ENCODE measurements around the gene ABCA7. TPM values are rescaled to one million over a fixed set of nuclear protein-coding genes. Genes with fewer than 3 reads are reported as not detected.

ABCA7 gene
- total and polyA plus RNA-seq, 2 experiments from 2014 or later = 17.8 to 26.8 TPM

GRCh38 chr19:1017115-1017905 lies 22.6 kb upstream of the ABCA7 start:
- WGBS (ENCODE audit: low lambda C conversion rate, missing lambda C conversion rate) = 74% methylated on average over 23 of the region's 24 CpGs
- H3K4me3 ChIP-seq = no peak overlapping the region
- H2AFZ ChIP-seq = no peak overlapping the region
- TF ChIP-seq EZH2phosphoT487 (IDR thresholded peaks at IDR 0.05; ENCODE audit: low read depth, severe bottlenecking, unreplicated experiment) (no peak), EZH2 (IDR thresholded peaks at IDR 0.05; ENCODE audit: borderline replicate concordance) (no peak), CTCF (IDR thresholded peaks at IDR 0.05; ENCODE audit: poor library complexity) (no peak)
- DNase-seq (ENCODE audit: low spot score) = no peak
- peak overlapping the region; percentile 86 for H3K27ac ChIP-seq
- no peaks in the 10 kb centered on the region for H3K9me2 ChIP-seq (replicated peaks; ENCODE audit: insufficient read depth)
- no peaks in the 10 kb centered on the region for H3K36me3 ChIP-seq (replicated peaks; ENCODE audit: insufficient read depth, low read depth)
- peaks cover 42% of the 10 kb centered on the region for H3K4me1 ChIP-seq (ENCODE audit: insufficient read depth)
- no peaks in the 10 kb centered on the region for H3K27me3 ChIP-seq
- H3K4me2 ChIP-seq = peak overlapping the region; percentile 99
- H4K20me1 ChIP-seq (ENCODE audit: insufficient read depth, poor library complexity, severe bottlenecking) = peaks cover 65% of the 10 kb centered on the region
- no peaks in the 10 kb centered on the region for H3K9me3 ChIP-seq (ENCODE audit: low read depth)
- peaks cover 74% of the 10 kb centered on the region for H3K79me2 ChIP-seq

GRCh38 chr19:1017906-1018305 lies 22.0 kb upstream of the ABCA7 start:
- 95% methylated on average over 9 of the region's 9 CpGs for WGBS (ENCODE audit: low lambda C conversion rate, missing lambda C conversion rate)
- H3K27me3 ChIP-seq = no peaks in the 10 kb centered on the region
- H4K20me1 ChIP-seq (ENCODE audit: insufficient read depth, poor library complexity, severe bottlenecking) = peaks cover 65% of the 10 kb centered on the region
- H3K9me2 ChIP-seq (replicated peaks; ENCODE audit: insufficient read depth) = no peaks in the 10 kb centered on the region
- H3K4me3 ChIP-seq = no peak overlapping the region
- H3K36me3 ChIP-seq (replicated peaks; ENCODE audit: insufficient read depth, low read depth) = no peaks in the 10 kb centered on the region
- H3K27ac ChIP-seq = peak overlapping the region; percentile 86
- peaks cover 42% of the 10 kb centered on the region for H3K4me1 ChIP-seq (ENCODE audit: insufficient read depth)
- no peak overlapping the region for H2AFZ ChIP-seq
- peak overlapping the region; percentile 99 for H3K4me2 ChIP-seq
- H3K9me3 ChIP-seq (ENCODE audit: low read depth) = no peaks in the 10 kb centered on the region
- peaks cover 72% of the 10 kb centered on the region for H3K79me2 ChIP-seq
- DNase-seq (ENCODE audit: low spot score) = no peak
- TF ChIP-seq EZH2 (IDR thresholded peaks at IDR 0.05; ENCODE audit: borderline replicate concordance) (no peak), EZH2phosphoT487 (IDR thresholded peaks at IDR 0.05; ENCODE audit: low read depth, severe bottlenecking, unreplicated experiment) (no peak), CTCF (IDR thresholded peaks at IDR 0.05; ENCODE audit: poor library complexity) (no peak)

GRCh38 chr19:1018393-1018792 lies 21.5 kb upstream of the ABCA7 start:
- no peak overlapping the region for H2AFZ ChIP-seq
- no peaks in the 10 kb centered on the region for H3K9me2 ChIP-seq (replicated peaks; ENCODE audit: insufficient read depth)
- H3K9me3 ChIP-seq (ENCODE audit: low read depth) = no peaks in the 10 kb centered on the region
- no peak for DNase-seq (ENCODE audit: low spot score)
- H3K27me3 ChIP-seq = no peaks in the 10 kb centered on the region
- H4K20me1 ChIP-seq (ENCODE audit: insufficient read depth, poor library complexity, severe bottlenecking) = peaks cover 65% of the 10 kb centered on the region
- peaks cover 42% of the 10 kb centered on the region for H3K4me1 ChIP-seq (ENCODE audit: insufficient read depth)
- TF ChIP-seq EZH2phosphoT487 (IDR thresholded peaks at IDR 0.05; ENCODE audit: low read depth, severe bottlenecking, unreplicated experiment) (no peak), EZH2 (IDR thresholded peaks at IDR 0.05; ENCODE audit: borderline replicate concordance) (no peak), CTCF (IDR thresholded peaks at IDR 0.05; ENCODE audit: poor library complexity) (no peak)
- no peak overlapping the region for H3K27ac ChIP-seq
- peaks cover 71% of the 10 kb centered on the region for H3K79me2 ChIP-seq
- H3K4me3 ChIP-seq = no peak overlapping the region
- no peaks in the 10 kb centered on the region for H3K36me3 ChIP-seq (replicated peaks; ENCODE audit: insufficient read depth, low read depth)
- H3K4me2 ChIP-seq = peak overlapping the region; percentile 99
- WGBS (ENCODE audit: low lambda C conversion rate, missing lambda C conversion rate) = 86% methylated on average over 5 of the region's 5 CpGs

Data from hepatocyte (in vitro differentiated cells).